Tibial nerve (tissue), 4 donors: ENCODE measurements around the gene SRPRB. TPM values are rescaled to one million over a fixed set of nuclear protein-coding genes. Genes with fewer than 3 reads are reported as not detected.

ENCODE experiments used
- DNase-seq, 2 donors: peaks; one replicate each; pipeline ENCODE4 v3.0.0-alpha.2; 2019; ENCODE audit warnings: low spot score in 2 of 2
- H3K27ac ChIP-seq, 4 donors: fragments of 200-600 bp; sonication (generic) in 3 of 4; one replicate each; pipeline ENCODE4 v1.5.1; 2017 to 2019; ENCODE audit warnings: mild to moderate bottlenecking in 1 of 4
- H3K27me3 ChIP-seq, 2 donors: fragments of 200-600 bp; sonication (generic) in 1 of 2; one replicate each; pipeline versions ENCODE4 v1.5.1 to v1.6.0; 2017 to 2019
- H3K36me3 ChIP-seq, 3 donors: fragments of 200-600 bp; sonication (generic); one replicate each; pipeline ENCODE4 v1.5.1; 2018 to 2019
- H3K4me1 ChIP-seq, 4 donors: fragments of 200-600 bp; sonication (generic) in 3 of 4; one replicate each; pipeline ENCODE4 v1.5.1; 2017 to 2019
- H3K4me3 ChIP-seq, 4 donors: fragments of 200-600 bp; sonication (generic) in 3 of 4; one replicate each; pipeline ENCODE4 v1.5.1; 2017 to 2019; ENCODE audit warnings: mild to moderate bottlenecking in 1 of 4, moderate library complexity in 1 of 4
- H3K9me3 ChIP-seq, 4 donors: fragments of 200-600 bp; sonication (generic) in 3 of 4; one replicate each; pipeline ENCODE4 v1.5.1; 2017 to 2019
- EP300 ChIP-seq, 2 donors: sonication (generic); formaldehyde crosslinking; IDR thresholded peaks; one replicate each; pipeline ENCODE4 v1.6.1; 2017; ENCODE audit warnings: antibody characterized with exemption in 2 of 2, mild to moderate bottlenecking in 1 of 2
- POLR2A ChIP-seq, 2 donors: fragments of 450-650 bp; IDR thresholded peaks; one replicate each; pipeline ENCODE4 v1.6.1; 2017; ENCODE audit warnings: antibody characterized with exemption in 2 of 2, mild to moderate bottlenecking in 2 of 2, moderate library complexity in 2 of 2
- WGBS, 2 donors: methylation state at CpG; one replicate each; pipeline ENCODE4 v1.1.5; 2018; 5-methylcytosine and 5-hydroxymethylcytosine counted together
- total RNA-seq, 4 donors: library from RNA; depleted of rRNA; stranded (reverse); fragments of >200 nt; gene quantifications; one replicate each; pipeline ENCODE4 v1.1.0, GENCODE V29; 2016
- TF ChIP-seq, protein P1 (sequence below), 5 experiments: fragments of 200-600 bp in 3 of 5; fragments of 450-650 bp in 2 of 5; sonication (generic) in 3 of 5; IDR thresholded peaks; one replicate each; pipeline ENCODE4 v1.5.1; 2016 to 2019; ENCODE audit warnings: antibody characterized with exemption in 5 of 5, mild to moderate bottlenecking in 3 of 5, moderate library complexity in 2 of 5

SRPRB gene
- total RNA-seq, 4 donors from 2014 or later = 14.3 to 19.7 (median 18.0) TPM

DNA sequence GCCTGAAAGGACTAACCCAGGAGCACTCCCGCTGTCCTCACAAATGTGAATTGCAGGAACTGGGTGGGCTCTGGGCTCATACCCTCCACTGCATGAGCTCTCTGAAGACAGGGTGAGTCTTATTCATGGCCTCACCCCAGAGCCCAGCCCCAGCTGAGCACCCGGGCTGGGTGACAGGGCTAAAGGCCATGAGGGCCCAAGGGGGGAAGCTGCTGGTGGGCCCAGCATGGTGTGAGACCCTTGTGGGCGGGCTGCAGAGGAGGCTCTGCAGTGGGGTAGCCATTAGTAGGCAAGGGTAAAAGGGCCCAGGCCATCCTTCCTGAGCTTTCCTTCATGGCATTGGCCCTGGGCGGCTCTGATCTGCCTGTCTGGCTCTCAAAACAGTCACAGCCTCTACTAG lies 30.3 kb downstream of the SRPRB start:
- DNase-seq = no peak
- H3K27ac ChIP-seq = no peak overlapping the region
- no peak for TF ChIP-seq POLR2A (IDR thresholded peaks at IDR 0.05)
- TF ChIP-seq EP300 (IDR thresholded peaks at IDR 0.05) = no peak
- TF ChIP-seq, protein P1, sequence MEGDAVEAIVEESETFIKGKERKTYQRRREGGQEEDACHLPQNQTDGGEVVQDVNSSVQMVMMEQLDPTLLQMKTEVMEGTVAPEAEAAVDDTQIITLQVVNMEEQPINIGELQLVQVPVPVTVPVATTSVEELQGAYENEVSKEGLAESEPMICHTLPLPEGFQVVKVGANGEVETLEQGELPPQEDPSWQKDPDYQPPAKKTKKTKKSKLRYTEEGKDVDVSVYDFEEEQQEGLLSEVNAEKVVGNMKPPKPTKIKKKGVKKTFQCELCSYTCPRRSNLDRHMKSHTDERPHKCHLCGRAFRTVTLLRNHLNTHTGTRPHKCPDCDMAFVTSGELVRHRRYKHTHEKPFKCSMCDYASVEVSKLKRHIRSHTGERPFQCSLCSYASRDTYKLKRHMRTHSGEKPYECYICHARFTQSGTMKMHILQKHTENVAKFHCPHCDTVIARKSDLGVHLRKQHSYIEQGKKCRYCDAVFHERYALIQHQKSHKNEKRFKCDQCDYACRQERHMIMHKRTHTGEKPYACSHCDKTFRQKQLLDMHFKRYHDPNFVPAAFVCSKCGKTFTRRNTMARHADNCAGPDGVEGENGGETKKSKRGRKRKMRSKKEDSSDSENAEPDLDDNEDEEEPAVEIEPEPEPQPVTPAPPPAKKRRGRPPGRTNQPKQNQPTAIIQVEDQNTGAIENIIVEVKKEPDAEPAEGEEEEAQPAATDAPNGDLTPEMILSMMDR (IDR thresholded peaks at IDR 0.05) = no peak
- no peaks in the 10 kb centered on the region for H3K4me1 ChIP-seq
- peaks cover 0 to 5% (median 0%) of the 10 kb centered on the region in 3 donors for H3K36me3 ChIP-seq
- H3K9me3 ChIP-seq = no peaks in the 10 kb centered on the region
- WGBS, 2 donors = 86 to 89% methylated on average over 3 to 4 of the region's 4 CpGs
- no peaks in the 10 kb centered on the region for H3K27me3 ChIP-seq
- H3K4me3 ChIP-seq = no peak overlapping the region

DNA sequence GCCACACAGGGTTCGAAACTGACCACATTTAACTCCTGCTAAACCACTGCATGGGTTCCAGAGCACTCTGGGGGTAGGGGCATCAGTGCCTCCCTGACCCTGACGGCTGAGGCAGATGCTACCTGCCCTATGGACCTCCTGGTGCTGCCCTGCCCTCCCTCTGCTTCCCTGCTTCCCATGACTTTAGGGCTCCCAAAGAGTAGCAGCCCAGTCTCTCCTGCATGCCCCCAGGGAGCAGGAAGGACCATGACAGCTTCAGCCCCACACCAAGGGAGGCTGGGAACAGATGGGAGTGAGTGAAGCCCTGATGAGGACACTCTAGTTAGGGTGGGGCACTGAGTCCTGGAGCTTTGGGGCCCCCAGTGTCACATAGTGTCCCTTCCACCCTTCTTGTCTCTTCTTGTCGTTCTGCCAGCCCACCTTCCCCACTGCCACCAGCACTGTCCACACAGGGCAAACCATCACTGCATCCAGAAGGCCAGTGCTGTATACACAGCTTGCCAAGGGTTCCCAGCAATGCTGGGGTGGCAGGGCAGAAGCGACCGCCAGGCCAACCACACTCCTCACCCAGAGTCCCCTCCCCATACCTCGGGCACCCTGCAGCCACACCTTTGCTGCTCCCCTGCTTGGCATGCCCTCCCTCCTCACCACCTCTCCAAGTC lies 31.0 kb downstream of the SRPRB start:
- 82 to 86% methylated on average over 6 of the region's 6 CpGs for WGBS, 2 donors
- DNase-seq = no peak
- TF ChIP-seq EP300 (IDR thresholded peaks at IDR 0.05) (no peak), POLR2A (IDR thresholded peaks at IDR 0.05) (no peak)
- TF ChIP-seq, protein P1 (IDR thresholded peaks at IDR 0.05) = no peak
- no peak overlapping the region for H3K27ac ChIP-seq
- H3K9me3 ChIP-seq = no peaks in the 10 kb centered on the region
- H3K4me3 ChIP-seq = no peak overlapping the region
- no peaks in the 10 kb centered on the region for H3K4me1 ChIP-seq
- H3K36me3 ChIP-seq = peaks cover 0 to 5% (median 0%) of the 10 kb centered on the region in 3 donors
- no peaks in the 10 kb centered on the region for H3K27me3 ChIP-seq

DNA sequence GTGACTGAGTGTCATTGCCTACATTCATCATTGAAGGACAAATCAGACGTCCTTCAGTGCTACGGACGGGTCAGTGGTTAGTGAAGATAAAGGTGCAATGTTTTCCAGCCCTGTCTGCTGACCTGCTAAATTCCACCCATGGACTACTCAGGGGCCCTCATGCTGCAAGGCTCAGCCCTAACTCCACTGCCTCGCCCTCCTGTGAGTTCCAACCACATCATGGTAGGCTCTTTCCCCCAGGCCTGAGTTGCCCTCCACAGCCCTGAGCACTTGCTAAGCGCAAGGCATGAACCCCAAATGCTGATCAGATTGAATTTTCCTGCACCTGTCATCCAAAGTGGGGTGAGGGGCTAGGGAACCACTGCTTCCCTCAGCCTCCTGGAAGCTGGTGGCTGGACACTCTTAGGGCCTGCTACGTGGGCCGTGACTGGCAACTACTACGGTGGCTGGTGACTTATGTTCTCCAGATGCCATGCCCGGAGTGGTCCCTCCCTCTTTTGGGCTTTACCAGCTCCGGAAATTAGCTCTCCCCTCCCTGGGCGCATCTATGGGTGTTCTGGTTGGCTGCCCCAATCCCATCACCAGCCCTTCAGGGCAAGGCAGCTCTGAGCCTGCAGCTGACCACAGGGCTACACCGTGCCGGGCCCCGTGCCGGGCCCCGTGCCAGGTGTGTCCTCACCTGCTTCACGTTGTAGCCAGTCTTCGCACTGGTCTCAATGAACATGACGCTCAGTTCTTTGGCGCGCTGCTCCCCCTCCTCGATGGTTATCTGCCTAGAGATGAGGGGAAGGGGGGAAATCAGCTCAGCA lies 32.1 kb downstream of the SRPRB start:
- no peak overlapping the region for H3K27ac ChIP-seq
- H3K9me3 ChIP-seq = no peaks in the 10 kb centered on the region
- 92 to 94% methylated on average over 22 of the region's 22 CpGs for WGBS, 2 donors
- peaks cover 0 to 5% (median 0%) of the 10 kb centered on the region in 3 donors for H3K36me3 ChIP-seq
- no peaks in the 10 kb centered on the region for H3K4me1 ChIP-seq
- H3K27me3 ChIP-seq = no peaks in the 10 kb centered on the region
- TF ChIP-seq POLR2A (IDR thresholded peaks at IDR 0.05) (no peak), EP300 (IDR thresholded peaks at IDR 0.05) (no peak)
- TF ChIP-seq, protein P1 (IDR thresholded peaks at IDR 0.05) = no peak
- H3K4me3 ChIP-seq = no peak overlapping the region
- no peak for DNase-seq

DNA sequence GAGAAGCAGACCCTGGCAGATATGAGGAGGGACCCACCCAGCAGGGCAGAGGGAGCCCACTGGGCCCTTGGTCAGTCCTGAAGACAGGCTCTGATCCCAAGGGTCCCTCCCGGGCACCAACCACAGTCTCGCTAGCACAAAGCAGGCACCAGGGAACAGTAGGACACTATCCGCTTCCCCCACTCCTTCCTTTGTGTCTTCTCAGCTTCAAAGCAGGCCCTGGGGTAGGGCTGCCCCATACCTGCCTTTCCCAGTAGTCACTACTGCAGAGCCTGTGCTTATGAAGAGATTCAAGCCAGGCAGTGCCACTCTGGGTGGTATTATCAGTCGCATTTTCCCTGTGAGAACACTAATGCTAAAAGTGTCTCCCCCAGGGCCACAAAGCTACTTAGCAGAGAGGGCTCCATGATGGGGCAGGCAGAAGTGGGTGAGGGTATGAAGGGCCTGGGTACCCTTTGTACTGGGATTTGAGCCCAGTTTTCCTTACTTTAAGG lies 32.7 kb downstream of the SRPRB start:
- Histone ChIP-seq H3K4me3 (no peak overlapping the region), H3K27me3 (no peaks in the 10 kb centered on the region), H3K27ac (no peak overlapping the region), H3K36me3 (peaks cover 0 to 5% (median 0%) of the 10 kb centered on the region in 3 donors), H3K4me1 (no peaks in the 10 kb centered on the region), H3K9me3 (no peaks in the 10 kb centered on the region)
- DNase-seq = no peak
- TF ChIP-seq POLR2A (IDR thresholded peaks at IDR 0.05) = no peak
- no peak for TF ChIP-seq EP300 (IDR thresholded peaks at IDR 0.05)
- TF ChIP-seq, protein P1 (IDR thresholded peaks at IDR 0.05) = no peak
- WGBS, 2 donors = 91% methylated on average over 4 of the region's 4 CpGs
